HG03442 (cell line): ENCODE results near the gene SMPDL3A.
"Not testable (repeated sequence)": the region's sequence is repeated elsewhere in the genome, so short reads cannot be mapped to it uniquely, and the experiment has no call there.

Experiments
- ATAC-seq: cut with Tn5 transposase; IDR thresholded peaks from one replicate; pipeline ENCODE4 v1.9.1; 2021; ENCODE audit warnings: mild to moderate bottlenecking, moderate library complexity; ENCODE audit not compliant: unreplicated experiment

SMPDL3A gene

GRCh38 chr6:122789182-122790027 lies at the start of gene SMPDL3A:
Gene SMPDL3A (plus strand): TSS chr6:122789258. CDS start chr6:122789347, 89 bp downstream.
- peak; percentile 60 for ATAC-seq

GRCh38 chr6:122740091-122740490 lies 49.0 kb upstream of the SMPDL3A start:
- ATAC-seq = no peak

- ATAC-seq = no peak
These were observed 48.1 kb upstream of the SMPDL3A start for GRCh38 chr6:122740936-122741335.

- peak; percentile 54 for ATAC-seq
These were observed 44.8 kb upstream of the SMPDL3A start for GRCh38 chr6:122744247-122744646.

- not testable (repeated sequence) for ATAC-seq
These were observed 44.2 kb upstream of the SMPDL3A start for GRCh38 chr6:122744856-122745255.

- ATAC-seq = no peak
These were observed 42.4 kb upstream of the SMPDL3A start for GRCh38 chr6:122746688-122747087.

GRCh38 chr6:122747573-122747972 lies 41.5 kb upstream of the SMPDL3A start:
- no peak for ATAC-seq

GRCh38 chr6:122748945-122749344 lies 40.1 kb upstream of the SMPDL3A start:
- ATAC-seq = not testable (repeated sequence)

- no peak for ATAC-seq
These were observed 39.5 kb upstream of the SMPDL3A start for GRCh38 chr6:122749451-122750050.

GRCh38 chr6:122751326-122751725 lies 37.7 kb upstream of the SMPDL3A start:
- peak; percentile 81 for ATAC-seq

- peak; percentile 32 for ATAC-seq
These were observed 36.6 kb upstream of the SMPDL3A start for GRCh38 chr6:122752459-122752858.

GRCh38 chr6:122753000-122753687 lies 35.9 kb upstream of the SMPDL3A start:
- no peak for ATAC-seq

GRCh38 chr6:122753688-122754056 lies 35.4 kb upstream of the SMPDL3A start:
- ATAC-seq = no peak

GRCh38 chr6:122754191-122754731 lies 34.8 kb upstream of the SMPDL3A start:
- no peak for ATAC-seq

- no peak for ATAC-seq
These were observed 33.2 kb upstream of the SMPDL3A start for GRCh38 chr6:122755901-122756300.

- ATAC-seq = peak; percentile 100
These were observed 30.1 kb upstream of the SMPDL3A start for GRCh38 chr6:122758927-122759334.

- no peak for ATAC-seq
These were observed 28.7 kb upstream of the SMPDL3A start for GRCh38 chr6:122760330-122760729.

- no peak for ATAC-seq
These were observed 22.8 kb upstream of the SMPDL3A start for GRCh38 chr6:122766256-122766655.

GRCh38 chr6:122770835-122771601 lies 18.0 kb upstream of the SMPDL3A start:
- no peak for ATAC-seq

GRCh38 chr6:122772724-122773415 lies 16.2 kb upstream of the SMPDL3A start:
- ATAC-seq = no peak
